ENCODE measurements around the gene ZNF428.

DNA sequence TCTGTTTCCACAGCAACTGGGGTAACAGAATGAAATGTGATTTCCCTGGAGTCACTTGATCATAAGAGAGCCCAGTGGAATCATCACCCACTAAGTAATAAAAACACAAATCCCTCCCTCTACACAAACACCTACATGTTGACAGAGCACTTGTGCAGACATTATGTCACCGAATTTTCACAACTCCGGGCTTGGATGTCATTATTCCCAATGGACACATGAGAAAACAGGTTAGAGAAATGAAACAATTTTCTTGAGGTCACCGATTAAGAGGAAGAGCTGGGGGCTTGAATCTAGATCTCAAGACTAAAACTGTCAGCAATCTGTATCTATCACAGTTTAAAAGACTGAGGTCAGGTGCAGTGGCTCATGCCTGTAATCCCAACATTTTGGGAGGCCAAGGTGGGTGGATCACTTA is 47.2 kb downstream of the ZNF428 start:
- no peak for TF ChIP-seq POLR2AphosphoS5 (IDR thresholded peaks at IDR 0.05)
- TF ChIP-seq, protein P1, sequence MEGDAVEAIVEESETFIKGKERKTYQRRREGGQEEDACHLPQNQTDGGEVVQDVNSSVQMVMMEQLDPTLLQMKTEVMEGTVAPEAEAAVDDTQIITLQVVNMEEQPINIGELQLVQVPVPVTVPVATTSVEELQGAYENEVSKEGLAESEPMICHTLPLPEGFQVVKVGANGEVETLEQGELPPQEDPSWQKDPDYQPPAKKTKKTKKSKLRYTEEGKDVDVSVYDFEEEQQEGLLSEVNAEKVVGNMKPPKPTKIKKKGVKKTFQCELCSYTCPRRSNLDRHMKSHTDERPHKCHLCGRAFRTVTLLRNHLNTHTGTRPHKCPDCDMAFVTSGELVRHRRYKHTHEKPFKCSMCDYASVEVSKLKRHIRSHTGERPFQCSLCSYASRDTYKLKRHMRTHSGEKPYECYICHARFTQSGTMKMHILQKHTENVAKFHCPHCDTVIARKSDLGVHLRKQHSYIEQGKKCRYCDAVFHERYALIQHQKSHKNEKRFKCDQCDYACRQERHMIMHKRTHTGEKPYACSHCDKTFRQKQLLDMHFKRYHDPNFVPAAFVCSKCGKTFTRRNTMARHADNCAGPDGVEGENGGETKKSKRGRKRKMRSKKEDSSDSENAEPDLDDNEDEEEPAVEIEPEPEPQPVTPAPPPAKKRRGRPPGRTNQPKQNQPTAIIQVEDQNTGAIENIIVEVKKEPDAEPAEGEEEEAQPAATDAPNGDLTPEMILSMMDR (IDR thresholded peaks at IDR 0.05) = no peak

All from prostate gland (tissue), 2 donors.